Neural cell (in vitro differentiated cells): ENCODE results near the gene ADIPOR2. TPM values are rescaled to one million over a fixed set of nuclear protein-coding genes. Genes with fewer than 3 reads are reported as not detected.

Source experiments
- H2AFZ ChIP-seq: fragments of 200-600, 300-800 bp; sonication (generic), shearing (Covaris generic); 2 replicates; pipeline ENCODE4 v1.6.0; 2014; ENCODE audit warnings: low read depth, mild to moderate bottlenecking, antibody characterized with exemption, low read length, moderate library complexity
- H3F3A ChIP-seq: fragments of 200-600 bp; shearing (Covaris generic); 2 replicates; pipeline ENCODE4 v1.6.1; 2016; ENCODE audit warnings: mild to moderate bottlenecking, moderate library complexity, mixed read lengths, antibody characterized with exemption, low read length; ENCODE audit not compliant: insufficient read depth, poor library complexity, severe bottlenecking
- H3K27ac ChIP-seq: fragments of 200-600, 300-800 bp; sonication (generic), shearing (Covaris generic); 2 replicates; pipeline ENCODE4 v1.5.1; 2014; ENCODE audit warnings: mild to moderate bottlenecking, low read length, moderate library complexity
- H3K27me3 ChIP-seq: fragments of 300-800, 200-600 bp; sonication (generic), shearing (Covaris generic); 2 replicates; pipeline ENCODE4 v1.6.0; 2014; ENCODE audit warnings: mild to moderate bottlenecking, low read depth, low read length, moderate library complexity; ENCODE audit not compliant: insufficient read depth
- H3K36me3 ChIP-seq: fragments of 300-800, 200-600 bp; sonication (generic), shearing (Covaris generic); 2 replicates; pipeline ENCODE4 v1.5.1; 2014; ENCODE audit warnings: mild to moderate bottlenecking, antibody characterized with exemption, low read length, moderate library complexity; ENCODE audit not compliant: insufficient read depth
- H3K4me2 ChIP-seq: fragments of 300-800, 200-600 bp; sonication (generic), shearing (Covaris generic); 2 replicates; pipeline ENCODE4 v1.6.0; 2014; ENCODE audit warnings: mild to moderate bottlenecking, low read length
- H3K4me3 ChIP-seq: fragments of 300-800, 200-600 bp; sonication (generic), shearing (Covaris generic); 2 replicates; pipeline ENCODE4 v1.5.1; 2014; ENCODE audit warnings: mild to moderate bottlenecking, low read length, moderate library complexity
- H3K79me2 ChIP-seq: fragments of 200-600 bp; shearing (Covaris generic); replicated peaks from 2 replicates; pipeline ENCODE4 v1.6.0; 2014; ENCODE audit warnings: mild to moderate bottlenecking, low read length, moderate library complexity; ENCODE audit not compliant: insufficient read depth
- H3K9ac ChIP-seq: fragments of 300-800, 200-600 bp; sonication (generic), shearing (Covaris generic); 2 replicates; pipeline ENCODE4 v1.6.1; 2016; ENCODE audit warnings: mild to moderate bottlenecking, low read length, mixed read lengths
- H3K9me2 ChIP-seq: fragments of 200-600 bp; shearing (Covaris generic); 2 replicates; pipeline ENCODE4 v1.6.1; 2016; ENCODE audit warnings: mild to moderate bottlenecking, low read length, mixed read lengths; ENCODE audit not compliant: insufficient read depth
- H3K9me3 ChIP-seq: fragments of 200-600, 300-800 bp; sonication (generic), shearing (Covaris generic); 2 replicates; pipeline ENCODE4 v1.6.1; 2016; ENCODE audit warnings: mild to moderate bottlenecking, mixed run types, low read length, moderate library complexity, mixed read lengths
- H4K20me1 ChIP-seq: fragments of 200-600 bp; shearing (Covaris generic); 2 replicates; pipeline ENCODE4 v1.6.1; 2016; ENCODE audit warnings: mild to moderate bottlenecking, mixed run types; ENCODE audit not compliant: insufficient read depth
- EP300 ChIP-seq: fragments of 450-650 bp; conservative IDR thresholded peaks from 2 replicates; pipeline ENCODE4 v1.6.1; 2014; ENCODE audit warnings: antibody characterized with exemption, mild to moderate bottlenecking, moderate library complexity; ENCODE audit not compliant: poor library complexity, severe bottlenecking
- EZH2 ChIP-seq: fragments of 200-600, 300-800 bp; shearing (Covaris generic), sonication (generic); IDR thresholded peaks from 2 replicates; pipeline ENCODE4 v1.6.1; 2014; ENCODE audit warnings: antibody characterized with exemption, low read length, borderline replicate concordance, mild to moderate bottlenecking; ENCODE audit not compliant: insufficient read depth, poor library complexity, severe bottlenecking
- MXI1 ChIP-seq: fragments of 450-650 bp; conservative IDR thresholded peaks from 2 replicates; pipeline ENCODE4 v1.6.1; 2014; ENCODE audit warnings: antibody characterized with exemption, mild to moderate bottlenecking; ENCODE audit not compliant: poor library complexity, severe bottlenecking
- POLR2AphosphoS5 ChIP-seq: IDR thresholded peaks from 2 replicates; pipeline ENCODE4 v1.6.1; 2012
- RAD21 ChIP-seq: fragments of 450-650 bp; conservative IDR thresholded peaks from 2 replicates; pipeline ENCODE4 v1.6.1; 2014; ENCODE audit warnings: antibody characterized with exemption, mild to moderate bottlenecking, moderate library complexity
- SMC3 ChIP-seq: fragments of 450-650 bp; conservative IDR thresholded peaks from 2 replicates; pipeline ENCODE4 v1.6.1; 2014; ENCODE audit warnings: antibody characterized with exemption, mild to moderate bottlenecking, moderate library complexity; ENCODE audit not compliant: poor library complexity
- TAF1 ChIP-seq: IDR thresholded peaks from 2 replicates; pipeline ENCODE4 v1.6.1; 2012; ENCODE audit warnings: low read depth
- polyA plus RNA-seq: library from polyadenylated mRNA; depleted of rRNA; stranded (reverse); fragments of >200 nt; gene quantifications from 2 replicates; pipeline ENCODE4 v1.2.3, GENCODE V29; 2014
- TF ChIP-seq, protein P1 (sequence below): fragments of 450-650 bp; IDR thresholded peaks from 2 replicates; pipeline ENCODE4 v1.5.1; 2014; ENCODE audit warnings: antibody characterized with exemption, mild to moderate bottlenecking, moderate library complexity; ENCODE audit not compliant: poor library complexity, severe bottlenecking
- TF ChIP-seq, protein P2 (sequence below): IDR thresholded peaks from 2 replicates; pipeline ENCODE4 v1.6.1; 2012; ENCODE audit warnings: borderline replicate concordance

Gene ADIPOR2
- polyA plus RNA-seq, 1 donor from 2014 or later: 18.5 TPM

DNA sequence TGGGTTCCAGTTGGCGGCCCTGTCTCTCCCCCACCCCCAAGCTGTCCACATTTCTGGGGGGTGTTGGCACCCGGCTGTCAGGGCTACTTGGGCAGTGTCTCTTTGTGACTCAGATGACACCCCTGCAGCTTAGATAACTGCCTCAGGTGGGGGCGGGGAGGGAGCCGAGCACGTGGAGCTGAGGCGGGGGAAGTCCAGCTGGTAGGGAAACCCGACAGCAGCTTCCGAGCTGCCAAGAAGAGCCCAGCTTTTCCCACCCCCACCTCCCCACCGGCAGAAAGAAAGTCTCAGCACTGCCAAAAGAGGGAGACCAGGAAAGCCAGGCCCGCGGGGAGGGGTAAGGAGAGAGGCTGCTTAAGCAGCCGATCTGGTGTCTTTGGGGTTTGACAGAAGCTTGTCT is 130.9 kb downstream of the ADIPOR2 start:
- Histone ChIP-seq H3K36me3 (no peaks in the 10 kb centered on the region), H3F3A (no peaks in the 10 kb centered on the region), H2AFZ (no peak overlapping the region), H3K79me2 (no peaks in the 10 kb centered on the region), H3K4me2 (no peak overlapping the region), H4K20me1 (no peaks in the 10 kb centered on the region), H3K9ac (no peak overlapping the region), H3K27ac (no peak overlapping the region), H3K27me3 (peaks cover 10% of the 10 kb centered on the region), H3K9me2 (no peaks in the 10 kb centered on the region), H3K9me3 (no peaks in the 10 kb centered on the region), H3K4me3 (no peak overlapping the region)
- no peak for TF ChIP-seq RAD21
- no peak for TF ChIP-seq EP300
- TF ChIP-seq MXI1: no peak
- no peak for TF ChIP-seq TAF1
- no peak for TF ChIP-seq SMC3
- TF ChIP-seq POLR2AphosphoS5: no peak
- no peak for TF ChIP-seq EZH2
- TF ChIP-seq, protein P1, sequence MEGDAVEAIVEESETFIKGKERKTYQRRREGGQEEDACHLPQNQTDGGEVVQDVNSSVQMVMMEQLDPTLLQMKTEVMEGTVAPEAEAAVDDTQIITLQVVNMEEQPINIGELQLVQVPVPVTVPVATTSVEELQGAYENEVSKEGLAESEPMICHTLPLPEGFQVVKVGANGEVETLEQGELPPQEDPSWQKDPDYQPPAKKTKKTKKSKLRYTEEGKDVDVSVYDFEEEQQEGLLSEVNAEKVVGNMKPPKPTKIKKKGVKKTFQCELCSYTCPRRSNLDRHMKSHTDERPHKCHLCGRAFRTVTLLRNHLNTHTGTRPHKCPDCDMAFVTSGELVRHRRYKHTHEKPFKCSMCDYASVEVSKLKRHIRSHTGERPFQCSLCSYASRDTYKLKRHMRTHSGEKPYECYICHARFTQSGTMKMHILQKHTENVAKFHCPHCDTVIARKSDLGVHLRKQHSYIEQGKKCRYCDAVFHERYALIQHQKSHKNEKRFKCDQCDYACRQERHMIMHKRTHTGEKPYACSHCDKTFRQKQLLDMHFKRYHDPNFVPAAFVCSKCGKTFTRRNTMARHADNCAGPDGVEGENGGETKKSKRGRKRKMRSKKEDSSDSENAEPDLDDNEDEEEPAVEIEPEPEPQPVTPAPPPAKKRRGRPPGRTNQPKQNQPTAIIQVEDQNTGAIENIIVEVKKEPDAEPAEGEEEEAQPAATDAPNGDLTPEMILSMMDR: no peak
- TF ChIP-seq, protein P2, sequence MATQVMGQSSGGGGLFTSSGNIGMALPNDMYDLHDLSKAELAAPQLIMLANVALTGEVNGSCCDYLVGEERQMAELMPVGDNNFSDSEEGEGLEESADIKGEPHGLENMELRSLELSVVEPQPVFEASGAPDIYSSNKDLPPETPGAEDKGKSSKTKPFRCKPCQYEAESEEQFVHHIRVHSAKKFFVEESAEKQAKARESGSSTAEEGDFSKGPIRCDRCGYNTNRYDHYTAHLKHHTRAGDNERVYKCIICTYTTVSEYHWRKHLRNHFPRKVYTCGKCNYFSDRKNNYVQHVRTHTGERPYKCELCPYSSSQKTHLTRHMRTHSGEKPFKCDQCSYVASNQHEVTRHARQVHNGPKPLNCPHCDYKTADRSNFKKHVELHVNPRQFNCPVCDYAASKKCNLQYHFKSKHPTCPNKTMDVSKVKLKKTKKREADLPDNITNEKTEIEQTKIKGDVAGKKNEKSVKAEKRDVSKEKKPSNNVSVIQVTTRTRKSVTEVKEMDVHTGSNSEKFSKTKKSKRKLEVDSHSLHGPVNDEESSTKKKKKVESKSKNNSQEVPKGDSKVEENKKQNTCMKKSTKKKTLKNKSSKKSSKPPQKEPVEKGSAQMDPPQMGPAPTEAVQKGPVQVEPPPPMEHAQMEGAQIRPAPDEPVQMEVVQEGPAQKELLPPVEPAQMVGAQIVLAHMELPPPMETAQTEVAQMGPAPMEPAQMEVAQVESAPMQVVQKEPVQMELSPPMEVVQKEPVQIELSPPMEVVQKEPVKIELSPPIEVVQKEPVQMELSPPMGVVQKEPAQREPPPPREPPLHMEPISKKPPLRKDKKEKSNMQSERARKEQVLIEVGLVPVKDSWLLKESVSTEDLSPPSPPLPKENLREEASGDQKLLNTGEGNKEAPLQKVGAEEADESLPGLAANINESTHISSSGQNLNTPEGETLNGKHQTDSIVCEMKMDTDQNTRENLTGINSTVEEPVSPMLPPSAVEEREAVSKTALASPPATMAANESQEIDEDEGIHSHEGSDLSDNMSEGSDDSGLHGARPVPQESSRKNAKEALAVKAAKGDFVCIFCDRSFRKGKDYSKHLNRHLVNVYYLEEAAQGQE: no peak

DNA sequence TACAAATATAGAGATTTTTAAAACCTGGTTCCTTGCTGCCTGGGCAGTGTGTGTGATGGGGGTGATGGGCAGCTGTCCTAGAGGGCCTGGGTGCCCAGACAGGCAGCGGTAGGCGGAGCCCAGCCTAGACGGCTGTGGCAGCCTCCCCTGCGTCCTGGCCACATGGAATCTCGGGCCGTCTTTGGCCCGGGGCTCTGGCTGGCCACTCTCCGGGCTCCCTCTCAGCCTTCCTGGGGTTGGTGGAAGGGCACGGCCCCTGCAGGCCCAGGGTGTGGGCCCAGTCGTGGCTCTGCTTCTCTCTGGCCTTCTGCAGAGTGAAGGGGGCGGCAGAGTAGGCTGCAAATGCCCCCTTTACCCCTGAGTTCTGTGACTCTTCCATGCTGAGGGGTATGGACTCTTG is 131.8 kb downstream of the ADIPOR2 start:
- no peak for TF ChIP-seq MXI1
- TF ChIP-seq RAD21: no peak
- no peak for TF ChIP-seq SMC3
- TF ChIP-seq EZH2: no peak
- no peak for TF ChIP-seq TAF1
- no peak for TF ChIP-seq POLR2AphosphoS5
- TF ChIP-seq, protein P1: no peak
- no peaks in the 10 kb centered on the region for H3K79me2 ChIP-seq

More for the DNA sequence above, 131.8 kb downstream of the ADIPOR2 start:
- H2AFZ ChIP-seq: no peak overlapping the region
- no peaks in the 10 kb centered on the region for H3K36me3 ChIP-seq
- H3K4me3 ChIP-seq: no peak overlapping the region
- no peaks in the 10 kb centered on the region for H3K9me3 ChIP-seq
- H3K27me3 ChIP-seq: peaks cover 10% of the 10 kb centered on the region
- H3K27ac ChIP-seq: no peak overlapping the region
- no peak overlapping the region for H3K4me2 ChIP-seq
- no peaks in the 10 kb centered on the region for H3K9me2 ChIP-seq
- no peak overlapping the region for H3K9ac ChIP-seq
- no peaks in the 10 kb centered on the region for H4K20me1 ChIP-seq
- no peaks in the 10 kb centered on the region for H3F3A ChIP-seq
